ENCODE data around the gene NXPE3. TPM values are rescaled to one million over a fixed set of nuclear protein-coding genes. Genes with fewer than 3 reads are reported as not detected.
"Not testable (repeated sequence)": the region's sequence is repeated elsewhere in the genome, so short reads cannot be mapped to it uniquely, and the experiment has no call there.

The NXPE3 gene
- total and polyA plus RNA-seq, 9 donors, result 8.9 to 21.9 (median 19.2) TPM

DNA sequence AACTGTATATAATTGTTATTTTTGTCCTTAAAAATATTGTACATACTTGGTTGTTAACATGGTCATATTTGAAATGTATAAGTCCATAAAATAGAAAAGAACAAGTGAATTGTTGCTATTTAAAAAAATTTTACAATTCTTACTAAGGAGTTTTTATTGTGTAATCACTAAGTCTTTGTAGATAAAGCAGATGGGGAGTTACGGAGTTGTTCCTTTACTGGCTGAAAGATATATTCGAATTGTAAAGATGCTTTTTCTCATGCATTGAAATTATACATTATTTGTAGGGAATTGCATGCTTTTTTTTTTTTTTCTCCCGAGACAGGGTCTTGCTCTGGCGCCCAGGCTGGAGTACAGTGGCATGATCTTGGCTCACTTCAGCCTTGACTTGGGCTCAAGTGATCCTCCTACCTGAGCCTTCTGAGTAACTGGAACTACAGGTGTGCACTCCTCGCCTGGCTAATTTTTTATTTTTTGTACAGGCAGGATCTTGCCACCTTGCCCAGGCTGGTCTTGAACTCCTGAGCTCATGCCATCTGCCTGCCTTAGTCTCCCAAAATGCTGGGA, 81.0 kb downstream of the NXPE3 start:
- WGBS (ENCODE audit: insufficient coverage), result 100% methylated on average over 3 of the region's 5 CpGs
- no peak for DNase-seq
- H3K27me3 ChIP-seq (ENCODE audit: control insufficient read depth, insufficient read depth, low read length), result no peaks in the 10 kb centered on the region
- H3K36me3 ChIP-seq (ENCODE audit: control insufficient read depth, insufficient read depth, low read length), result peaks cover 28% of the 10 kb centered on the region
- no peak overlapping the region for H3K27ac ChIP-seq (ENCODE audit: low read length)
- H3K4me1 ChIP-seq (ENCODE audit: control insufficient read depth, insufficient read depth, low read length), result no peaks in the 10 kb centered on the region
- H3K4me3 ChIP-seq (ENCODE audit: low read length), result no peak overlapping the region
- H3K9me3 ChIP-seq (replicated peaks; ENCODE audit: control insufficient read depth, low read depth, low read length), result no peaks in the 10 kb centered on the region

GRCh38 chr3:101861212-101861788, 82.3 kb downstream of the NXPE3 start:
- 88% methylated on average over 1 of the region's 3 CpGs for WGBS (ENCODE audit: insufficient coverage)
- no peak for DNase-seq
- Histone ChIP-seq H3K4me3 (ENCODE audit: low read length) (no peak overlapping the region), H3K4me1 (ENCODE audit: control insufficient read depth, insufficient read depth, low read length) (no peaks in the 10 kb centered on the region), H3K36me3 (ENCODE audit: control insufficient read depth, insufficient read depth, low read length) (peaks cover 17% of the 10 kb centered on the region), H3K27me3 (ENCODE audit: control insufficient read depth, insufficient read depth, low read length) (no peaks in the 10 kb centered on the region), H3K9me3 (replicated peaks; ENCODE audit: control insufficient read depth, low read depth, low read length) (no peaks in the 10 kb centered on the region), H3K27ac (ENCODE audit: low read length) (no peak overlapping the region)

DNA sequence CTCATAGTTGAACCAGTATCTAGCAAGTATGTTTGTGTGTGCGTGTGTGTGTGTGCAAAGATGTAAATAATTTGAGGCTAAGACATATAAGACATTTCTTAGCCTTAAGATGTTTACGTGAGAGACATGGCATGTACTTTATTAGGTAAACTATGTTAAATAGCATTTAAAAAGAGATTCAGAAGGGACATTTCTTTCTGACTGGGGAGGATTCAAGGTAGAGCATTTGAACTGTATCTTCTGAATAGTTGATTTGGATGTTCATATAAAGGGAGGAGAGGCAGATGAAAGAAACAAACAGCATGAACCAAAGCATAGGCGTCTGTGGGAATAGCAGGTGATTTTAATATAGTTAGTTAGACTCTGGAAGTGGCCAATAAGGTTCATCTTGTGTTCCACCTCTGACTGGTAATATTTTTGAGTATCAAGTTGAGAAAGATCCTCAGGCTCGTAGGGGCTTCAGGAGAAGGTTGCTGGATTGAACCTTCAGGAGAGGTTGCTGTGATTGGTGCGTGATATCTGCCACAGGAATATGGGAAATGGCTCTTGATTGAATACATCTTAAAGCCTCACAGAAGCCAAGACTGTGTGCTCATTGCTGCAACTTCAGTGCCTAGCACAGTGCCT, 82.9 kb downstream of the NXPE3 start:
- Histone ChIP-seq H3K27me3 (ENCODE audit: control insufficient read depth, insufficient read depth, low read length) (no peaks in the 10 kb centered on the region), H3K9me3 (replicated peaks; ENCODE audit: control insufficient read depth, low read depth, low read length) (no peaks in the 10 kb centered on the region), H3K36me3 (ENCODE audit: control insufficient read depth, insufficient read depth, low read length) (peaks cover 15% of the 10 kb centered on the region), H3K27ac (ENCODE audit: low read length) (no peak overlapping the region), H3K4me3 (ENCODE audit: low read length) (no peak overlapping the region), H3K4me1 (ENCODE audit: control insufficient read depth, insufficient read depth, low read length) (no peaks in the 10 kb centered on the region)
- DNase-seq, result no peak
- 87% methylated on average over 3 of the region's 5 CpGs for WGBS (ENCODE audit: insufficient coverage)

DNA sequence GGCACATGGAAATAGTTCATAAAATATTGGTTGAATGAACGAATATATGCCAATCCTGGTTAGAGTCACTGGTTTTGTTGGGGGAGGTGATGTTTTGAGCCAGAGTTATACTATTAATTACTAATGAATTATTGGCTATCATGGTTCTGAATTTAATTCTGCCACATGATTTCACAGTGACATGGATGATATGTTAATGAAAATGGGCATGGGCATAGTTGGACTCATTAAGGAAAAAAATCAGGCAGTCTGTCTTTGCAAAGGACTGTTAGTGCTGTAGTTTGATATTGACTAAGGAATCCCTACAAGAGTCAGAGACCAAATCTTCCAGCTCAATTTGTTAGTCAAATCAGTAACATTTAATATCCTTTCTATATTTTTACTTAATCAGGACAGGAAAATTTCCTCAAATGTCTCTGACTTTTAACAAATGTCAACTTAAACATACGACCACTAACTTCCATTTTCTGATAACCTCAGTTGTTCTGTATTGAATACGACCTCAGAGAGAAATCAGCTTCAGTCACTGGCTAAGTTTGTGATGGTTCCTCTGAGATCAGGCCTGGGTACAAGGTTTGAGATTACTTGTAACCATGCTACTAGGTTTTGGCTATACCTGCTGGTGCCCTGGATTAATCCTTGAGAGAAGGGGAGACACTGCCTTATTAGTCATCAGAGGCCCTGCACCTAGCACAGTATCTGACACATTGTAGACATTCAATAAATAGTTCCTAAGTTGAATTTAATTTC, 83.6 kb downstream of the NXPE3 start:
- H3K27ac ChIP-seq (ENCODE audit: low read length), result no peak overlapping the region

DNA sequence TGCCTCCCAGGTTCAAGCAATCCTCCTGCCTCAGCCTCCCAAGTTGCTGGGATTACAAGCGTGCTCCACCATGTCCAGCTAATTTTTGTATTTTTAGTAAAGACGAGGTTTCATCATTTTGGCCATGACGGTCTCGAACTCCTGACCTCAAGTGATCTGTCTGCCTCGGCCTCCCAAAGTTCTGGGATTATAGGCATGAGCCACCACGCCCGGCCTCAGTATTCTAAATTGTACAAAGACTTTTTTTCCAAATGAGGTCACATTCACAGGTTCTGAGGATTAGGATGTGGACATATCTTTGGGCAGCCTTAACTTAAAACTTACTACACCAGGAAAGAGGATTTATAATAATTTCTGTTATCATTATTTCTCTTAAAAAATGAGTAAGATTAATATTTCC, 85.9 kb downstream of the NXPE3 start:
- H3K4me3 ChIP-seq (ENCODE audit: low read length); H3K4me1 ChIP-seq (ENCODE audit: control insufficient read depth, insufficient read depth, low read length); H3K27ac ChIP-seq (ENCODE audit: low read length); H3K36me3 ChIP-seq (ENCODE audit: control insufficient read depth, insufficient read depth, low read length); DNase-seq; H3K9me3 ChIP-seq (replicated peaks; ENCODE audit: control insufficient read depth, low read depth, low read length); H3K27me3 ChIP-seq (ENCODE audit: control insufficient read depth, insufficient read depth, low read length): not testable (repeated sequence)
- 95% methylated on average over 4 of the region's 7 CpGs for WGBS (ENCODE audit: insufficient coverage)

More for the DNA sequence above, 83.6 kb downstream of the NXPE3 start:
- H3K4me3 ChIP-seq (ENCODE audit: low read length), result no peak overlapping the region
- no peaks in the 10 kb centered on the region for H3K9me3 ChIP-seq (replicated peaks; ENCODE audit: control insufficient read depth, low read depth, low read length)
- H3K27me3 ChIP-seq (ENCODE audit: control insufficient read depth, insufficient read depth, low read length), result no peaks in the 10 kb centered on the region
- peaks cover 8% of the 10 kb centered on the region for H3K36me3 ChIP-seq (ENCODE audit: control insufficient read depth, insufficient read depth, low read length)
- no CpG with 5 or more reads among the region's 3 CpGs for WGBS (ENCODE audit: insufficient coverage)
- no peak for DNase-seq
- no peaks in the 10 kb centered on the region for H3K4me1 ChIP-seq (ENCODE audit: control insufficient read depth, insufficient read depth, low read length)

DNA sequence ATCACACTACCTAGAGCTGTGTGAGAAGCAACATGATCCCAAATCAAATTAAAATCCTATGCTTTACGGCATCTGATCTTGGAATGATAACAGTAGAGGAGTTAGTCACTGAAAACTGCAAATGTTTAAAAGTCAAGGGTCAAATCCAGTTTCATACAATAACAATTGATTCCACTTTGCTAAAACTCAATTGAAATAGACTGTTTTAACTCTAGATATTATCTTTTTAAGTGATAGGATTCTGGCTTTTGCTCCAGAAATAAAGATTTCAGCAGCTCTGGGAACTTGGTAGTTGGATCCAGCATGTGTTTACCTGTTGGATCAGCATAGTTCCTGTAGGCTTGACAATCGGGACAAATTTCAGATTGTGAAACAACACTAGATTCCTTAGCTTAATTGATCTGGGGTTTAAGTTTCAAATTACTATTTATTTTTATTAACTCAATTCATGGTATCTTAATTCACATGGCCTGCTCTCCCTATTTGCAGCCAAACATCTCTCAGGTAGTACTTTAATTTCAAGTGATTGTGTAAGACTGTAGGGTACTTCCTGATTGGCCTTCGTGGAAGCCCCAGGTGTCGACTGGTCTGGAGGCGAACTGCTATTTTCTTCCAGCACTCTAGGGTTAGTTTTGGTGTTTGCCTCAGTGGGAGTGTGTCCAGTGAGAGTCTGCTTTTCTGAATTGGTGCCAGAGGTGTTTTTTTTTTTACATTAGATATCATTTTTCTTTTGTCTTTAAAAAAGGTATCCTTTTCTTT, 86.9 kb downstream of the NXPE3 start:
- no CpG with 5 or more reads among the region's 5 CpGs for WGBS (ENCODE audit: insufficient coverage)
- no peaks in the 10 kb centered on the region for H3K4me1 ChIP-seq (ENCODE audit: control insufficient read depth, insufficient read depth, low read length)
- H3K27ac ChIP-seq (ENCODE audit: low read length), result no peak overlapping the region
- no peaks in the 10 kb centered on the region for H3K27me3 ChIP-seq (ENCODE audit: control insufficient read depth, insufficient read depth, low read length)
- no peaks in the 10 kb centered on the region for H3K9me3 ChIP-seq (replicated peaks; ENCODE audit: control insufficient read depth, low read depth, low read length)
- no peak overlapping the region for H3K4me3 ChIP-seq (ENCODE audit: low read length)
- no peak for DNase-seq
- no peaks in the 10 kb centered on the region for H3K36me3 ChIP-seq (ENCODE audit: control insufficient read depth, insufficient read depth, low read length)

DNA sequence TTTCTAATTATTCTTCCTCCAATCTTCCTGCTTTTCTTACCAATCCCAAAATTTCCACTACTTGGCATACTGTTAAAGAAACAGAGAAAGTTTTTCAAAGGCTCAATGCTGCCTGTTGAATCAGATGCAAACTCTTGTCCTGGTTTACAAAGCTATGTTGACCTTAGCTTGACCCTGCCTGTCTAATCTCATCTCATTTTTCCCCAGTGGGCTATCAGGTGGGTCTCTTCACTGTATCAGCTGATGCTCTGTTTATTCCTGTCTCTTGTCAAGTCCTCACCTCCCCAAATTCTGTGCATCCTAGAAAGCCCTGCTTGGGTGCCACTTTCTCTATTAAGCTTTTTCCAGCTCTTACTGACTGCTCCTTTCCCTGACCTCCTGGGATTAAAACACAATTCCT, 88.5 kb downstream of the NXPE3 start:
- H3K27me3 ChIP-seq (ENCODE audit: control insufficient read depth, insufficient read depth, low read length), result no peaks in the 10 kb centered on the region
- H3K4me3 ChIP-seq (ENCODE audit: low read length), result no peak overlapping the region
- no peaks in the 10 kb centered on the region for H3K36me3 ChIP-seq (ENCODE audit: control insufficient read depth, insufficient read depth, low read length)
- no peak overlapping the region for H3K27ac ChIP-seq (ENCODE audit: low read length)
- H3K9me3 ChIP-seq (replicated peaks; ENCODE audit: control insufficient read depth, low read depth, low read length), result no peaks in the 10 kb centered on the region
- no peak for DNase-seq
- no peaks in the 10 kb centered on the region for H3K4me1 ChIP-seq (ENCODE audit: control insufficient read depth, insufficient read depth, low read length)

DNA sequence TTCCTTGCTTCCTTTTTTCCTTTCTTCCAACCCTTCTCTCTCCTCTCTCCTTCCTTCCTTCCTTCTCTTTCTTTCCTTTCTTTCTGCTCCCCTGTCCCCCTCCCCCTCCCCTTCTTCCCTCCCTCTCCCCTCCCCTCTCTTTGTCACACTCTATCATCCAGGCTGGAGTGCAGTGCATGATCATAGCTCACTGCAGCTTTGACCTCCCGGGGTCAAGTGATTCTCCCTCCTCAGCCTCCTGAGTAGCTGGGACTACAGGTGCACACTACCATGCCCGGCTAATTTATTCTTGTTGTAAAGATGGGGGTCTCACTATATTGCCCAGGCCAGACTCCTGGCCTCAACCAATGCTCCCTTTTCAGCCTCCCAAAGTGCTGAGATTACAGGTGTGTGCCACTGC, 89.0 kb downstream of the NXPE3 start:
- no peak for DNase-seq
- no CpG with 5 or more reads among the region's 2 CpGs for WGBS (ENCODE audit: insufficient coverage)
- Histone ChIP-seq H3K9me3 (replicated peaks; ENCODE audit: control insufficient read depth, low read depth, low read length) (no peaks in the 10 kb centered on the region), H3K27me3 (ENCODE audit: control insufficient read depth, insufficient read depth, low read length) (no peaks in the 10 kb centered on the region), H3K27ac (ENCODE audit: low read length) (no peak overlapping the region), H3K4me1 (ENCODE audit: control insufficient read depth, insufficient read depth, low read length) (no peaks in the 10 kb centered on the region), H3K4me3 (ENCODE audit: low read length) (no peak overlapping the region), H3K36me3 (ENCODE audit: control insufficient read depth, insufficient read depth, low read length) (no peaks in the 10 kb centered on the region)

GRCh38 chr3:101868534-101869464, 89.8 kb downstream of the NXPE3 start:
- no peak overlapping the region for H3K27ac ChIP-seq (ENCODE audit: low read length)

More at GRCh38 chr3:101868534-101869464, 89.8 kb downstream of the NXPE3 start:
- Histone ChIP-seq H3K4me3 (ENCODE audit: low read length) (no peak overlapping the region), H3K9me3 (replicated peaks; ENCODE audit: control insufficient read depth, low read depth, low read length) (no peaks in the 10 kb centered on the region), H3K36me3 (ENCODE audit: control insufficient read depth, insufficient read depth, low read length) (no peaks in the 10 kb centered on the region), H3K27me3 (ENCODE audit: control insufficient read depth, insufficient read depth, low read length) (no peaks in the 10 kb centered on the region), H3K4me1 (ENCODE audit: control insufficient read depth, insufficient read depth, low read length) (no peaks in the 10 kb centered on the region)
- 100% methylated on average over 4 of the region's 12 CpGs for WGBS (ENCODE audit: insufficient coverage)
- peak; percentile 21 for DNase-seq
